Measurements from ENCODE around the gene FRMD5. TPM values are rescaled to one million over a fixed set of nuclear protein-coding genes. Genes with fewer than 3 reads are reported as not detected.

FRMD5 gene
- total and polyA plus RNA-seq, 2 experiments from 2014 or later = 0.51 to 3.8 TPM

- 94% methylated on average over 2 of the region's 2 CpGs for WGBS (ENCODE audit: low lambda C conversion rate, missing lambda C conversion rate)
- Histone ChIP-seq H3K4me1 (ENCODE audit: insufficient read depth) (no peaks in the 10 kb centered on the region), H3K4me3 (no peak overlapping the region), H4K20me1 (ENCODE audit: insufficient read depth, poor library complexity, severe bottlenecking) (no peaks in the 10 kb centered on the region), H3K9me3 (ENCODE audit: low read depth) (no peaks in the 10 kb centered on the region), H2AFZ (no peak overlapping the region), H3K4me2 (no peak overlapping the region), H3K9me2 (replicated peaks; ENCODE audit: insufficient read depth) (no peaks in the 10 kb centered on the region), H3K36me3 (replicated peaks; ENCODE audit: insufficient read depth, low read depth) (no peaks in the 10 kb centered on the region), H3K27me3 (no peaks in the 10 kb centered on the region), H3K79me2 (no peaks in the 10 kb centered on the region), H3K27ac (no peak overlapping the region)
- no peak for DNase-seq (ENCODE audit: low spot score)
- no peak for TF ChIP-seq CTCF (IDR thresholded peaks at IDR 0.05; ENCODE audit: poor library complexity)
- TF ChIP-seq EZH2phosphoT487 (IDR thresholded peaks at IDR 0.05; ENCODE audit: low read depth, severe bottlenecking, unreplicated experiment) = no peak
- TF ChIP-seq EZH2 (IDR thresholded peaks at IDR 0.05; ENCODE audit: borderline replicate concordance) = no peak
Observed at GRCh38 chr15:44092221-44092620, 102.8 kb downstream of the FRMD5 start.

DNA sequence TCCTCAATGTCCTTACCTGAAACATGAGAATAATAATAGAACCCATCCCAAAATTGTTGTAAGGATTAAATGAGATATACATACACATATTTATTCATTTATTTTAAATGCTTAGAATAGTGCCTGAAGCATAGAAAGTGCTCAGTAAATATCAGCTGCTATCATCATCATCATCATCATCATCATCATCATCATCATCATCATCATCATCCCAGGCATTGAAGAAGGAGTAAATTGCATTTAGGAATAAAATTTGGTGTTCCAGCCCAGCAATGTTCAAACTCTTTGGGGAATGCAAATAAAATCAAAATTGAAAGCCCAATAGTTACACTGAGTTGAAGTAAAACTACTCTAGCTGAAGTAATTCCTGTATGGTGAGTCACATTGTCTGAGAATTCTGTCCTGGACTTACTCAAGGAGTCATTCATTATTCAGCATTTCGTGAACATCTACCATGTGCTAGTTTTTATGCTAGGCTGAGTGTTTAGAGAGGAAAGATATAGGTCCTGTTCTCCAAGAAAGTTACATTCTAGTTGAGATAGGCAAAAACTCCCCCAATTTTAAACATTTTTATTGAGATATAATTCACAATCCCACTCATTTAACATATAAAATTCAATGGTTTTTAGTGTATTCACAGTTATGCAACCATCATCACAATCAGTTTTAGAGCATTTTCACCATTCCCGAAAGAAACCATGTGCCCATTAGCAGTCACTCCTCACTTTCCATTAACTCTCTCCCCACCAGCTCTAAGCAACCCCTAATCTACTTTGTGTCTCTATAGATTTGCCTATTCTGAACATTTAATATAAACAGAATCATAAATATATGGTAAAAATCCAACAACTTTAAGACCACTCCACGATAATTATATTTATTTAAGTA, 107.2 kb downstream of the FRMD5 start:
- no peaks in the 10 kb centered on the region for H3K79me2 ChIP-seq
- H3K27me3 ChIP-seq = no peaks in the 10 kb centered on the region
- H3K4me1 ChIP-seq (ENCODE audit: insufficient read depth) = no peaks in the 10 kb centered on the region
- H3K9me3 ChIP-seq (ENCODE audit: low read depth) = no peaks in the 10 kb centered on the region
- no peak overlapping the region for H3K4me2 ChIP-seq
- no peaks in the 10 kb centered on the region for H3K36me3 ChIP-seq (replicated peaks; ENCODE audit: insufficient read depth, low read depth)
- TF ChIP-seq CTCF (IDR thresholded peaks at IDR 0.05; ENCODE audit: poor library complexity) (no peak), EZH2 (IDR thresholded peaks at IDR 0.05; ENCODE audit: borderline replicate concordance) (no peak), EZH2phosphoT487 (IDR thresholded peaks at IDR 0.05; ENCODE audit: low read depth, severe bottlenecking, unreplicated experiment) (no peak)
- no peak overlapping the region for H2AFZ ChIP-seq
- H3K4me3 ChIP-seq = no peak overlapping the region
- H3K27ac ChIP-seq = no peak overlapping the region
- WGBS (ENCODE audit: low lambda C conversion rate, missing lambda C conversion rate) = 49% methylated on average over 3 of the region's 3 CpGs
- H4K20me1 ChIP-seq (ENCODE audit: insufficient read depth, poor library complexity, severe bottlenecking) = no peaks in the 10 kb centered on the region
- H3K9me2 ChIP-seq (replicated peaks; ENCODE audit: insufficient read depth) = no peaks in the 10 kb centered on the region
- DNase-seq (ENCODE audit: low spot score) = peak; percentile 45

GRCh38 chr15:44084770-44085169, 110.3 kb downstream of the FRMD5 start:
- Histone ChIP-seq H3K4me2 (no peak overlapping the region), H4K20me1 (ENCODE audit: insufficient read depth, poor library complexity, severe bottlenecking) (no peaks in the 10 kb centered on the region), H3K36me3 (replicated peaks; ENCODE audit: insufficient read depth, low read depth) (no peaks in the 10 kb centered on the region), H3K79me2 (no peaks in the 10 kb centered on the region), H3K27ac (no peak overlapping the region), H3K4me3 (no peak overlapping the region), H3K9me3 (ENCODE audit: low read depth) (no peaks in the 10 kb centered on the region), H3K4me1 (ENCODE audit: insufficient read depth) (no peaks in the 10 kb centered on the region), H3K27me3 (no peaks in the 10 kb centered on the region), H3K9me2 (replicated peaks; ENCODE audit: insufficient read depth) (no peaks in the 10 kb centered on the region), H2AFZ (no peak overlapping the region)
- no peak for TF ChIP-seq EZH2 (IDR thresholded peaks at IDR 0.05; ENCODE audit: borderline replicate concordance)
- TF ChIP-seq EZH2phosphoT487 (IDR thresholded peaks at IDR 0.05; ENCODE audit: low read depth, severe bottlenecking, unreplicated experiment) = no peak
- TF ChIP-seq CTCF (IDR thresholded peaks at IDR 0.05; ENCODE audit: poor library complexity) = no peak
- DNase-seq (ENCODE audit: low spot score) = no peak
- 78% methylated on average over 2 of the region's 2 CpGs for WGBS (ENCODE audit: low lambda C conversion rate, missing lambda C conversion rate)
